SH-SY5Y (cell line): Measurements from ENCODE around the gene OR8D1.

Experiments
- GATA2 ChIP-seq: IDR thresholded peaks from 2 replicates; pipeline ENCODE4 v1.6.1; 2011; ENCODE audit warnings: mild to moderate bottlenecking, low read depth, low read length
- GATA3 ChIP-seq: IDR thresholded peaks from 2 replicates; pipeline ENCODE4 v1.6.1; 2011; ENCODE audit warnings: low read depth, mild to moderate bottlenecking, low read length, moderate library complexity

DNA sequence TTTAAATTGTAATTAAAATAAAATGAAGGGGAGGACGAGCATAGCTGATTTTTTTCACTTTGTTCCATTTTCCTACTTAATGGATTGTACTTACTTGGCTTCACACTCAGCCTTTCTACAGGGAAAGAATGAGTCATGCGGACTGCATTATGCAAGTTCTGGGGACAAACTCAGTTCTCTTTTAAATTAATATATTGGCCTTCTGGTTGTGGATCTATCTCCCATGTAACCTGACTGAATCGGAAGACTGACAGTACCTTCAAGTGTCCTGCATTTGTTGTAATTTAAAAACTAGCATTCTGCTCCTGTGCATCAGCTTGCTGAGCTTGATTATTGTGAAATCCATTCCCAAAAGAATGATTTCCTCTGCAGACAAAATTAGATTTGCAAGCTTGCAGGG is 12.2 kb downstream of the OR8D1 start:
- TF ChIP-seq GATA2 (no peak), GATA3 (no peak)
